HAP-1 (cell line): Measurements from ENCODE around the gene CACNA1H.

Source experiments
- DNase-seq, 2 experiments: peaks; one replicate each; pipeline ENCODE4 v3.0.0-alpha.2; 2016 to 2020; ENCODE audit warnings: low spot score in 2 of 2
- H3K27me3 ChIP-seq: fragments of 250-450 bp; sonication (Bioruptor Pico); 2 replicates; pipeline ENCODE4 v1.5.1; 2020; ENCODE audit warnings: low read depth, mild to moderate bottlenecking, moderate library complexity
- H3K36me3 ChIP-seq: fragments of 250-450 bp; sonication (Bioruptor Pico); replicated peaks from 2 replicates; pipeline ENCODE4 v1.5.1; 2020; ENCODE audit warnings: mild to moderate bottlenecking
- H3K4me1 ChIP-seq: fragments of 250-450 bp; sonication (Bioruptor Pico); 2 replicates; pipeline ENCODE4 v1.5.1; 2020; ENCODE audit warnings: mild to moderate bottlenecking
- H3K4me3 ChIP-seq: fragments of 250-450 bp; sonication (Bioruptor Pico); 2 replicates; pipeline ENCODE4 v1.5.1; 2020; ENCODE audit warnings: mild to moderate bottlenecking, moderate library complexity
- H3K9me3 ChIP-seq: fragments of 250-450 bp; sonication (Bioruptor Pico); 2 replicates; pipeline ENCODE4 v1.5.1; 2020; ENCODE audit warnings: mild to moderate bottlenecking, moderate library complexity
- in situ Hi-C: fragments of 300-500 bp; cut with MboI; formaldehyde crosslinking; loops from 3 replicates; pipeline ENCODE4 v1.14.3; 2020; ENCODE audit warnings: low sequenced_read_pairs, inconsistent platforms, mixed read lengths

The CACNA1H gene

GRCh38 chr16:1162701-1163566 is 10.0 kb downstream of the CACNA1H start:
- Histone ChIP-seq H3K4me1 (no peaks in the 10 kb centered on the region), H3K9me3 (no peaks in the 10 kb centered on the region), H3K27me3 (no peaks in the 10 kb centered on the region), H3K4me3 (no peak overlapping the region), H3K36me3 (no peaks in the 10 kb centered on the region)
- in situ Hi-C loops, result no loop called here
- DNase-seq, result no peak

- Histone ChIP-seq H3K4me1 (no peaks in the 10 kb centered on the region), H3K36me3 (no peaks in the 10 kb centered on the region), H3K27me3 (no peaks in the 10 kb centered on the region), H3K4me3 (no peak overlapping the region), H3K9me3 (no peaks in the 10 kb centered on the region)
- in situ Hi-C loops, result no loop called here
- DNase-seq, result no peak
Measured at GRCh38 chr16:1163567-1164055, 10.7 kb downstream of the CACNA1H start.

- Histone ChIP-seq H3K4me3 (no peak overlapping the region), H3K27me3 (no peaks in the 10 kb centered on the region), H3K36me3 (no peaks in the 10 kb centered on the region), H3K9me3 (no peaks in the 10 kb centered on the region), H3K4me1 (no peaks in the 10 kb centered on the region)
- no peak for DNase-seq
- in situ Hi-C loops, result no loop called here
Measured at GRCh38 chr16:1164382-1164781, 11.5 kb downstream of the CACNA1H start.

DNA sequence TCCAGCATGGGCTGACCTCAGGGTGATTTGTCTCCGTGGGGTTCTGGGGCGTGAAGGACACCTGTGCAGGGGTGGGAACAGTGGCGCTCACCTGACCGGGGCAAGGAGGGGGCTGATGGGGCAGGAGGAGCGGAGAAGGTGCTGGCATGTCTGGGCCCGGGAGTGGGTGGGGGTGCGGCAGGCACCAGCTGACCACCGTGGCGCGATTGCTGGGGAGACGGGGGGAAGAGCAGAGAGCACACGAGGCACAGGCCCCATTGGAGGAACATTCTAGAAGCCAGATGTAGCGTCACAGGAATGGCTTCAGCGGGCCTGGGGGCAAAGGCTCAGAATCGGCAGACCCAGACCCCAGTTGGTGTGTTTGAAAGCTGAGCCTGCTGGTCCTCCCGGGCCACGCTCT is 12.1 kb downstream of the CACNA1H start:
- Histone ChIP-seq H3K36me3 (no peaks in the 10 kb centered on the region), H3K4me1 (no peaks in the 10 kb centered on the region), H3K9me3 (no peaks in the 10 kb centered on the region), H3K27me3 (no peaks in the 10 kb centered on the region), H3K4me3 (no peak overlapping the region)
- in situ Hi-C loops, result no loop called here
- DNase-seq, result no peak

DNA sequence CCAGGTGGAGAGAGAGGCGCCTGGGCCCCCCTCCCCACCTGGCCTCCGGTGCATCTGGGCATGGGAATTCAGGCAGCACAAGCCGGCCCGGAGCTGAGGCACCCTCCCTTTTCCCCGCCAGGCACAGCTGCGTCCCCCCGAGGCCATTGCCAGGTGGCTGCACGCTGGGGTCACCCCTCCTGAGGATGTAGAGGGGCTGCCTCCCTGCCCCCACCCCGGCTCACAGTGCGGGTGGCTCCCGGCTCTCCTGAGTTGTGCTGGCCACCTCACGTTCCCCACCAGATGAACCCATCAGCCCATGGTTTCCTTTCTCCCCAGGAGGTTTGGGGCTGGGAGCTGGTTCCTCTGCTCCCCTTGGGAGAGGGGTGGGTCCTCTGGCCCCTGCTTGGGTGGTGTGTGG is 12.6 kb downstream of the CACNA1H start:
- Histone ChIP-seq H3K4me3 (no peak overlapping the region), H3K9me3 (no peaks in the 10 kb centered on the region), H3K36me3 (no peaks in the 10 kb centered on the region), H3K27me3 (no peaks in the 10 kb centered on the region), H3K4me1 (no peaks in the 10 kb centered on the region)
- no peak for DNase-seq
- in situ Hi-C loops, result no loop called here

DNA sequence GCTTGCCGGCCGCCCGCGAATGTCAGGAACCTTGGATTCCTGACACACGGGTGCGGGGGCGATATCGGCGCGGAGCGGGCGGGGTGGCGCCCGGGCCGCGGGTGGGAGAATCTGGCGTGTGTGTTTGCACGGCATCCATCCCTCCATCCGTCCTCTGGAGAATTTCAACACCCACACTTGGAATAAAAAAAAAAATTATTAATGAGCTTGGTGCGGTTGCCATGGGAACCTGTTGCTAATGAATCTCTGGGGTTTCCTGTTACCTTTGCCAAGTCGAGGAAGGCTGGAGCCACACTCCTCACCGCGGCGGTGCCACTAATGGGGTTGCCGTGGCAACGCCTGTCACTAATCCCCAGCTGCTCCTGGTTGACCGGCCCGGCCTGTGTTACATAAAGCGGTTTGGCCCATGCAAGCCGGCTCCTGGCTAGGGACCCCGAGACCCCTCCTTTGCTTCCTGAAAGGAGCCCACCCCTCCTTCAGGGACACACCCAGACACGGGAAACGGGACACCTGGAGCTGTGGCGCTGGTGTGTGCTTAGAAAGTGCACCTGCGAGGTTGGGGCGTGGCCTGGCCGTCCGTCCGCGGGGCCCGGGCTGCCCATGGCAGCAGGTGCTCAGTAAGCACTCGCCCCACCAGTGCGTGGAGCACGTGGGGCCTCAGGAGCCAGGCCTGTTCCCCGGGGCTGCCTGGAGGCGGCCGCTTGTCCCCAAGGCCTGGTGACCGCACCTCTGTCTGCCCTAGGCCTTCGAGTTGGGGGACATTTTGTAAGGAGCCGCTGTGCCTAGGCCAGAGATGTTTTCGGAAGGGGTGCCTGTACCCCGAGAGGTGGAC is 14.6 kb downstream of the CACNA1H start:
- no peak overlapping the region for H3K4me3 ChIP-seq
- DNase-seq, result peak; percentile 6 to 62
- H3K4me1 ChIP-seq, result no peaks in the 10 kb centered on the region
- H3K36me3 ChIP-seq, result no peaks in the 10 kb centered on the region
- no peaks in the 10 kb centered on the region for H3K27me3 ChIP-seq
- no peaks in the 10 kb centered on the region for H3K9me3 ChIP-seq
- in situ Hi-C loops, result no loop called here

DNA sequence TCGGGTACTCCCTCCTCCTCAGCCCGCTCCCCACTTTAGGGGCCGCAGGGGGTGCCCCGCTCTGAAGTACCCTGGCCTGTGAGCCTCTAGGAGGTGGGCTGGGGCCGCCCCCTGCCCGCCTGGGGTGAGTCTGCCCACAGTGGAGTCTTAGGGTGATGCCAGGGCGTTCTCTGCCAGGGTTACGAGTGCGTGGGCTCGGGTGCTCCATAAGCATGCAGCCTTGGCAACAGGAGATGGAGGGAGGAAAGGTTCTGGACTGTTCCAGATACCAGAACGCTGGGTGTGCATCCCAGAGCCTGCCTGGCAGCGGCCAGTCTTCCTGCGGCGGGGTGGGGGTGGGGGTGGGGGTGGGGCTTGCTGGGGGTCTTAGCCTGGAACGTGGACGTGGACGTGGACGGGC is 15.9 kb downstream of the CACNA1H start:
- H3K9me3 ChIP-seq, result no peaks in the 10 kb centered on the region
- DNase-seq, result no peak
- no peak overlapping the region for H3K4me3 ChIP-seq
- H3K4me1 ChIP-seq, result no peaks in the 10 kb centered on the region
- H3K36me3 ChIP-seq, result no peaks in the 10 kb centered on the region
- in situ Hi-C loops, result no loop called here
- H3K27me3 ChIP-seq, result no peaks in the 10 kb centered on the region

- in situ Hi-C loops, result no loop called here
- DNase-seq, result no peak
- no peak overlapping the region for H3K4me3 ChIP-seq
- no peaks in the 10 kb centered on the region for H3K36me3 ChIP-seq
- H3K9me3 ChIP-seq, result no peaks in the 10 kb centered on the region
- no peaks in the 10 kb centered on the region for H3K4me1 ChIP-seq
- no peaks in the 10 kb centered on the region for H3K27me3 ChIP-seq
Measured at GRCh38 chr16:1169285-1170075, 16.6 kb downstream of the CACNA1H start.

DNA sequence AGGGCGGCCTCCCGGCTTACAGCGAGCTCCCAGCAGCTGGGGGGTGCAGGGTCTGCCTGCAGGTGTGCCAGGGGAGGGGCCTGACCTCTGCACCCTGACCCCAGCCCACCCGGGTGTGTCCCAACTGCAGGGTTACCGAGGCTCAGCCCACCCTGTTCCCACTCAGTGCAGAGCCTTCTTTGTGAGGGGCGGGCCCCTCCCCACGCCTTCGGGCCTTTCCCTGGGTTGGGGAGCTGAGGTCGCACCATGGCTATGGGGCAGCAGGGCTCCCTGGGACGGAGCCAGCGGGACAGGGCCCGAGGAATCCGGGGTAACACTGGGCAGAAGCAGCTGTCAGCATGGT is 17.1 kb downstream of the CACNA1H start:
- Histone ChIP-seq H3K4me3 (no peak overlapping the region), H3K4me1 (no peaks in the 10 kb centered on the region), H3K9me3 (no peaks in the 10 kb centered on the region), H3K36me3 (no peaks in the 10 kb centered on the region), H3K27me3 (no peaks in the 10 kb centered on the region)
- DNase-seq, result no peak
- in situ Hi-C loops, result no loop called here

DNA sequence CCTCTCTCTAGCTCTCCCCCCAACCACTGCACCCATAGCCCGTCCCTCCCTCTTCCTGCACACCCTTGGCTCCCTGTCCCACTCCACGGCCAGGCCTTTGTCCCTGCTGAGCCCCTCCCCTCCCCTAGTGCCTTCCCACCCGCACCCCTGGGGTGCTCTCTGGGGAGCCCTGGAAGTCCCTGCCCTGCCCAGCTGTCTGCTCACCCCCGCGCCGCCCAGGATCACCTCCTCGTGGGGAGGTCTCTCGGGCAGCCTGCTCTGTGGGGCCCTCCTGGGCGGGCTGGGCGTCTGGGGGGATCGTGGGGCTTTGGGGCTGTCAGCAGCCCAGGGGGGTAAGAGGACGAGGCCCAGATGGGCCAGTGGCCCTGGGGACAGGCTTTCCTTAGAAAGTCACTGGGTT is 18.1 kb downstream of the CACNA1H start:
- Histone ChIP-seq H3K27me3 (no peaks in the 10 kb centered on the region), H3K4me1 (no peaks in the 10 kb centered on the region), H3K9me3 (no peaks in the 10 kb centered on the region), H3K36me3 (no peaks in the 10 kb centered on the region), H3K4me3 (no peak overlapping the region)
- in situ Hi-C loops, result no loop called here
- DNase-seq, result no peak

GRCh38 chr16:1171854-1172428 is 19.0 kb downstream of the CACNA1H start:
- H3K4me3 ChIP-seq, result no peak overlapping the region
- no peaks in the 10 kb centered on the region for H3K4me1 ChIP-seq
- H3K27me3 ChIP-seq, result no peaks in the 10 kb centered on the region
- DNase-seq, result no peak
- no peaks in the 10 kb centered on the region for H3K9me3 ChIP-seq
- in situ Hi-C loops, result no loop called here
- no peaks in the 10 kb centered on the region for H3K36me3 ChIP-seq

DNA sequence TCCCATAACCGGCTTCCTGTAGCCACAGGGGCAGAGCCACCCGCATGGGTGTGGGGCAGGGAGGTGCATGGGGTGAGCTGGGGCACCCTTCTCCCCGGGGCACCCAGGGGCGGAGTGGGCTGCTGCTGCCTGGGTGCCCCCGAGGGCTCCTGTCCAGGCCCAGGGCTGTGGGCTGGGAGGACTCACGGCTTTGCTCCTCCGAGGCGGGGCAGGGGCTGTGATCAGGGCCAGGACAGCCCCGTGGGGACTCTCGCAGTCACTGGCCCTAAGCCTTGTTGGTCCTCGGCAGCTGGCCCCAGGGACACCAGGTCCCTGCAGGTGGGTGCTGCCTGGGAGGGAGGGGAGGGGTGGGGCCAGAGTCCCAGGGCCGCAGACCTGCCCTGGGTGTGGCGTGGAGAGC is 19.7 kb downstream of the CACNA1H start:
- no peak for DNase-seq
- no peaks in the 10 kb centered on the region for H3K27me3 ChIP-seq
- H3K4me1 ChIP-seq, result no peaks in the 10 kb centered on the region
- no peaks in the 10 kb centered on the region for H3K36me3 ChIP-seq
- no peaks in the 10 kb centered on the region for H3K9me3 ChIP-seq
- in situ Hi-C loops, result no loop called here
- H3K4me3 ChIP-seq, result no peak overlapping the region

- Histone ChIP-seq H3K27me3 (no peaks in the 10 kb centered on the region), H3K9me3 (no peaks in the 10 kb centered on the region), H3K4me1 (no peaks in the 10 kb centered on the region), H3K4me3 (no peak overlapping the region), H3K36me3 (no peaks in the 10 kb centered on the region)
- in situ Hi-C loops, result no loop called here
- DNase-seq, result no peak
Measured at GRCh38 chr16:1173788-1174451, 21.0 kb downstream of the CACNA1H start.
